Stimulated activated CD8-positive, alpha-beta memory T cell treated with anti-CD3 and anti-CD28 coated beads, Interleukin-15, amount 100 ng/mL, for 24 hours (primary cell): Measurements from ENCODE around the gene BPIFB3.

Experiments
- DNase-seq: peaks from one replicate; pipeline ENCODE4 v3.0.0-alpha.2; 2020; ENCODE audit warnings: low read depth

Gene BPIFB3

GRCh38 chr20:33063271-33063670, 9.6 kb downstream of the BPIFB3 start:
- no peak for DNase-seq

DNA sequence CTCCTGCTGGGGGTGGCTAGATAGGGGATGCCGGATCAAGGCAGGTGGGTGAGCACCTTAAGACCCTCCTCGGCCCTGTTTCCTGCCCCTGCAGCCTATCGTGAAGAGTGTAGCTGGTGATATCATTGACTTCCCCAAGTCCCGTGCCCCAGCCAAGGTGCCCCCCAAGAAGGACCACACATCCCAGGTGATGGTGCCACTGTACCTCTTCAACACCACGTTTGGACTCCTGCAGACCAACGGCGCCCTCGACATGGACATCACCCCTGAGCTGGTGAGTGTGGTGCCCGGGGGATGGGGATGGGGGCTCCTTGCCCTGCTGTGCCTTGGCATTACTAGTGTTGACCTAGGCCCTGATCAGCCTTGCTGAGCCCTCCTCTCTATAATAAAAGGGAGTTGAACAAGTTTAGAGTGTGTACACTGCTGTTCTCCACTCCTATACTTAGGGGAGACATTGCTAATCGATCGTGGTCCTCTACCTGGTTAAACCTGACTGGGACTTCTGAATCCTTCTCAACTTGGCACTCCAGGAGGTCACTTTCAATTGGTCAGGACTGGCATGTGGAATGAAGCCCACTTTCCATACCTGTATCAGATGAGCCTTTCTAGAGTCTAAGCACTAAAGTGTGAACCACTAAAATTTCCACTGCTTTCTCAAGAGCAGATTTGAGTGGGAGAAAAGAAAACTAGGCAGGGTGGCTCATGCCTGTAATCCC, 11.0 kb downstream of the BPIFB3 start:
- no peak for DNase-seq

DNA sequence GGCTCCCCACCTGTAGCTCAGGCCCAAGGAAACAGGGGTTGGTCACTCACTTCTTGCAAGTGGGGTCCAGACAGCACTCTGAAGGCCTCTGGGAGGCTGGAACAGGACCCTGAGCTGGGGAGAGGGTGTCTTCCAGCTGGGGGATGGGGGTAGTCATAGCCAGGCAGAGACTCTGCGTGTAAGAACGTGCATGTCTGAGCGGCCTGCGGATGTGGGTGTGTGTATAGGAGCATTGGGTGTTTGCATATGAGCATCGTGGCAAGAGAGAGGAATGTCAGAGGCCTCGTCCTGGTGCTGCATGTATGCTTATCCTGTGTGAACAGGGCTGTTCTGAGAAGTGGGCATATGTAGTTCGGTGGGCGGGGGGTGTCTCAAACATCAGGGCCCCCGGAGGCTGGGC, 12.1 kb downstream of the BPIFB3 start:
- no peak for DNase-seq

GRCh38 chr20:33067806-33068205, 14.1 kb downstream of the BPIFB3 start:
- DNase-seq, result no peak

DNA sequence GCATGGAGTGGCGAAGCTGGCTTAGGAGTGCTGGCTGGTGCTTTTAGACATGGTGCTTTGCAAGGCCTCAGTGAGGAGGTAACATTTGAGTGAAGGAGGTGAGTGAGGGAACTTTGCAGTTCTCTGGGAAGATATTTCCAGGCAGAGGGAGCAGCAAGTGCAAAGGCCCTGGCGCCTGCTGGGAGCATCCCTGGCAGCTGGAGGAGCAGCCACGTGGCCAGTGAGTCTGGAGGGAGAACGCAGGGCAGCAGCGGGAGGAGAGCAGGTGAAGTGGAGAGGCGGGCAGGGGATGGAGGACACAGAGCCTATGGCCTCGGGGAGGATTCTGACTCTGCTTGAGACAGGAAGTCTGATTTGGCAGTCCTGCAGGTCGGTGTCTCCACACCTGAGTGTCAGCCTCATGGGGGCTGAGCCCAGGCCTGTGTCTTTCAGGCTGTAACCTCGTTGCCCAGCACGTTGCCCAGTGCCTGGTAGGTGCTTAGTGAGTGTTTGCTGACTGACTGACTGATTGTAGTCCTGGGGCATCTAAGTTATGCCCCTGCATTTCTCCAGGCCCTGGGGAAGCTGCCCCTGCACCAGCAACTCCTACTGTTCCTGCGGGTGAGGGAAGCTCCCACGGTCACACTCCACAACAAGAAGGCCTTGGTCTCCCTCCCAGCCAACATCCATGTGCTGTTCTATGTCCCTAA, 14.7 kb downstream of the BPIFB3 start:
- no peak for DNase-seq

DNA sequence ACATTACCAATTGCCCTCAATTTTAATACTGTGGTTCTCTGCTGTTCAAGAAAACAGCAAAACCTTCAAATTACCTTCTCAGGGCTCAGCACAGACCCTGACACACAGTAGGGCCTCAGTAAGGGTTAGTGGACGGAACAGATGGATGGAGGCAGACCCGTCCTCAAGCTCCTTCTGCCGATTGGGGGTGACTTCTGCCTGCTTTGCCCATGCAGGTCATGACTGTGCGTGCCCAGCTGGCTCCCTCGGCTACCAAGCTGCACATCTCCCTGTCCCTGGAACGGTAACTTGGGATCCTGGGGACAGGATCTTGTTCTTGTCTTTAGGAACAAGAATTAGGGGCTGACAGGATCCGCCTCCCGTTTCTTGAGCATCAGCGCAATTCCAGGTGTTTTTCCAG, 16.0 kb downstream of the BPIFB3 start:
- no peak for DNase-seq

DNA sequence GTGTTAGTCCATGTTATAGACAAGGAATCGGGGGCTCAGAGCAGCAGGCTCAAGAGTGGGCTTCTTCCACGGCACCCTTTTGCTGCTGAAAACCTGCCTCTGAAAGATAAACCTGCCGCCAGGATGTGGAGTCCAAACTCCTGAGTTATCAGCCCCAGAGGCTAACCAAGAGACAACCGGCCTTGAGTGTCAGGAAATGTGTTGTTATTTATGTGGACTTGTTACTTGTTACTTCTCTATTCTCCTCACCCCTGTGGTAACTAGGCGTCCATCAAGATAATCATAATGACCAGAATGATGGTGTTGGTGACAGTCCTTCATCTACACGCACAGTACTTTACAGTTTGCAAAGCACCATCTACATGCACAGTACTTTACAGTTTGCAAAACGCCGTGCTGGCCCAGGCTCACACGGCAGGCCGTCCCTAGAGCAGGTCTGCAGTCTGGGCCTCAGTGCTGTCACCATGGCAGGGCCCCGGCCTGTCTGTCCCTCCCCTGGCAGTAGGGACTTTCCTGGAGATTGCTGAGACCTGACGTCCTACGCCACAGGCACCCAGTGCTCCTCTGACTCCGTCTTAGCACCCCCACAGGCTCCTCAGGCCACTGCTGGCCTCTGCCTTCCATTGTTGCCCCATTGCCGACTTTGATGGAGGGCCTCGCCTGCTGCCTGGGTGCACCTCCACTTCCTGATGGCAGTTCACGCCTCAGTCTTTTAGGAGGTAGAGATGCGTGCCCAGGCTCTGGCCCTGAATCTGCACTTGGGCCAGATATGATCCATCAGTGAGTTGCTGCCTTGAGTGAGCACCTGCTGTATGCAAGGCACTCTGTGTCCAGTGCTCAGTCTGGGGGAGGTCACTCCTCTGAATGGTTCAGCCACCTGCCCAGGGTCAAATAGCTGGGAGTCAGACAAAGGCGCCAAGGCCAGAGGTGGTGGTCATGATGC, 16.7 kb downstream of the BPIFB3 start:
- DNase-seq, result no peak

DNA sequence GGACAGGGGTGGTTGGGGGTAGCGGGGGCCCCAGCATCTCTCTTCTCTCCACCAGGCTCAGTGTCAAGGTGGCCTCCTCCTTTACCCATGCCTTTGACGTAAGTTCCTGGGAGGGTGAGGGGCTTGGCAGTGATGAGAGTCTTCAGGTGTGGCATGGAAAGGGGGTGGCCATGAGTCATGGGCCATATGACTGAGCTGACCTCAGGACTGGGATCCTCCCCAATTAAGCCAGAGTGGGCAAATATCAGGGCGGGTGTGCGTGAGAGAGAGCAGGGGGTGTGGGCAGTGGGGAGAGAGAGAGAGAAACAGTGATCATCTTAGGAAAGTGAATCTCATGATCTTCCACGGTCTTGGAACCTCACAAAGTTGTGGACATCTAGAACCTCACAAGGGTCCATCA, 17.5 kb downstream of the BPIFB3 start:
- DNase-seq, result no peak

- DNase-seq, result no peak
Measured at GRCh38 chr20:33072362-33072761, 18.7 kb downstream of the BPIFB3 start.

DNA sequence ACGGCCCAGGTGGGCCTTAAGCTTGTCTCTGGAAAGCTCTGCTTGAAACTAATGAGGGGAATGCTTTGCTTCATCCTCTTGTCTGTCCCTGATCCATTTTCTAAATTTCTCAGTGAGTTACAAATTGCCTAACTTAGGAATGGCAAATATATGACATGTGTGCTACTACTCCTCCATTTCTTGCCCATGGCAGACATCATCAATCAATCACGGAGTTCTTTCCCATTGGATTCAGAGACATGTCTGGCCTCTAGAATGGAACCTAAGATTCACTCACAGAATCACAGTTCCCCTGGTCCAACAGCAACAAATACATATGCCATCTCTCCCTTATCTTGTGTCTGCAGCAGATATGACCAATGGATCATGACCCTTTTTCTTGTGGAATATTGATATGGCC, 19.1 kb downstream of the BPIFB3 start:
- DNase-seq, result no peak

DNA sequence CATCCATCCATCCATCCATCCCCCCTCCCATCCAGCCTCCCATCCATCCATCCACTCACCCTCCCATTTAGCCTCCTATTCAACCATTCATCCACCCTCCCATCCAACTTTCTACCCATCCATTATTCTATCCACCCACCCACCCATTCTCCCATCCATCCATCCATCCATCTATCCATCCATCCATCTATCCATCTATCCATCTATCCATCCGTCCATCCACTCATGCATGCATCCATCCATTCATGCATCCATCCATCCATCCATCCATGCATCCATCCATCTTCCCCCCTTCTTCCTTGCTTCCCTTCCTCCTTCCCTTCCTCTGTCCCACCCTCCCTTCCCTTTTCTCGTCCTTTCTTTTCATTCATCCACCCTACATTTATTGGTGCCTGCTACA, 21.0 kb downstream of the BPIFB3 start:
- DNase-seq, result no peak

DNA sequence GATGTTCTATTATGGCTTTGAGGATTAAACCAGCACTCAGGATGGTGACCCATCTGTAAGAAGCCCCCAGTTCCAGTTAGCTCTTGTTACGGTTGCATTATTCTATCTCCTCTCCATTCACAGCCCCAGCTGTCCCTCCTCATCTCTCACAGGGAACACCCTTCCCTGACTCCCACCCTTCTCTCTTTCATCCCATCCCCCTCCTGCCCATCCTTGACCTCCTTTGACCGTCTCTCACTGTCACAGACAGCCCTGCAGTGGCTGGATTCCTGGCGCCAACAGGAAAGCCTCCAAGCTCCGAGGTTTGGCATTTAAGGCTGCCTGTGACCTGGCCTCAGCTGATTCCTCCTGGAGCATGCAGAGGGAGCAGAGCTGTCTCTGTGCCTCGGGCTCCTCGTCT, 21.6 kb downstream of the BPIFB3 start:
- no peak for DNase-seq

GRCh38 chr20:33076662-33077372, 23.1 kb downstream of the BPIFB3 start:
- DNase-seq, result no peak

DNA sequence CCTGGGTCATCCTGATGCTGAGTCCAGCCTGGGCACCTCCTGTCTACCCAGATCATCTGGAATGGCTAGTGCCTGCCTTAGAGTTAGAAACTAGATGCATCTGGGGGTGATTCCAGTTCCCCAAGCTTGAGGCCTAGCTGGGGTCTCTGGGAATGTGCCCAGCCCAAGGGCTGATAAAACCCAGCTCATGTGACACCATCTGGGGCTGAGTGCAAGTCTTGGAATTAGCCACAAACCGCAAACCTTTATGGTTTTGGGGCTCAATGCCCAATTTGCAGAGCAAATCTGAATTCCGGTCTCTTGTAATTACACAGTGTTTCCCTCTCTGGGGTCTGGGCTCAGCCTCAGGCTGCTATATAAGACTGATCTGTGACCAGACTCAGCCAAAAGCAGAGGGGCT, 25.6 kb downstream of the BPIFB3 start, which contains the start of gene BPIFB4:
TSS of gene BPIFB4 (plus strand) at position 385 of the 400 bp plus-strand sequence. CDS start 1,884 bp downstream, outside the sequence.
- no peak for DNase-seq

- no peak for DNase-seq
Measured at GRCh38 chr20:33081411-33082154, 27.9 kb downstream of the BPIFB3 start.

- no peak for DNase-seq
Measured at GRCh38 chr20:33082546-33082945, 28.8 kb downstream of the BPIFB3 start.

DNA sequence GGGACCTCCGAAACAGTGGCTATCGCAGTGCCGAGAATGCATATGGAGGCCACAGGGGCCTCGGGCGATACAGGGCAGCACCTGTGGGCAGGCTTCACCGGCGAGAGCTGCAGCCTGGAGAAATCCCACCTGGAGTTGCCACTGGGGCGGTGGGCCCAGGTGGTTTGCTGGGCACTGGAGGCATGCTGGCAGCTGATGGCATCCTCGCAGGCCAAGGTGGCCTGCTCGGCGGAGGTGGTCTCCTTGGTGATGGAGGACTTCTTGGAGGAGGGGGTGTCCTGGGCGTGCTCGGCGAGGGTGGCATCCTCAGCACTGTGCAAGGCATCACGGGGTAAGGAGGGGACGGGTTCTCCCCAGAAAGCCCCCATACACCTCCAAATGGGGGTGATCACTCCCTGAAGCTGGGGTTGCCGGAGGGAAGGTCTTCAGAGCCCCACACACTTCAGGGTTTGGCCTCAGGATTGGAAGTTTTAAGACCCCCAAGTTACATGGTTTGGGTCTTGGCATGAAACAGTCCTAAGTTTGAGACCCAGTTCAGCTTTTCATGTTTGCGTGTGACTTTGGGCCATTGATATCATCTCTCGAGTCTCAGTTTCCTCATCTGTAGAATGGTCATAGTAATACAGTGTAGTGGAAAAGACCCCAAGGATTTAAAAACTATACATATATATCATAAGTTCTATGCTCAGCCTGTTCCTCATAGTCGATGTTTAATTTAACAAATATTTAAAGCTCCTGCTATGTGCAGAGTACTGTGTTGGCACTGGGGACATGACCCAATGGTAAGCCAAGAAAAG, 30.0 kb downstream of the BPIFB3 start:
- DNase-seq, result no peak

GRCh38 chr20:33084722-33085121, 31.0 kb downstream of the BPIFB3 start:
- no peak for DNase-seq

DNA sequence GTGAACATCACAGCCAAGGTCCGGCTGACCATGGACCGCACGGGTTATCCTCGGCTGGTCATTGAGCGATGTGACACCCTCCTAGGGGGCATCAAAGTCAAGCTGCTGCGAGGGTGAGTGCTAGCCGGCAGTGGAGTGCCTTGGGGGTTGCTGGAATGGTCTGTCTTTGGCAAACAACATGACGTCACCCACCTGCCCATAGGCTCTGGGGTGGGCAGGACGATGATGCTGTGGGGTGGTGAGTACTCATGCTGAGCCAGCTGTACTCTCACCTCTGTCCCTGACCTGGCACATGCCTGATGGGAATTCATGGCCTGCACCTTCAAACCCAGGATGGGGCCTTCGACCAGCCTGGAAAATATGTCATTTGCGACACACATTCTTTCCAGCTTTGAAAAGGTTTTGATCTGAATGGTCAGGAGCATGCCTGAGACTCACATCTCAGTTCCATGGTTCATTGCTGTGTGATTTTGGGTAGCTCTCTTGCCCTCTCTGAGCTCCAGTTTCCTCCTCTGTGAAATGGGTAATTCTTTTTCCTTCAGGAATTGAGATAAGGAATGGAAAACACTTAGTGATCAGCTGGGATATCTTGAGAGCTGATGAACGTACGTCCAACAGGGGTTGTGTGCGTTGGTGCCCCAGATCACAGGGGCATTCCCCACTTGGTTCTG, 32.5 kb downstream of the BPIFB3 start:
- DNase-seq, result no peak

GRCh38 chr20:33091147-33091546, 37.4 kb downstream of the BPIFB3 start:
- no peak for DNase-seq
